GM12874 (cell line): ENCODE data around the gene SOD1.

Source experiments
- CTCF ChIP-seq: IDR thresholded peaks from 2 replicates; pipeline ENCODE4 v1.5.1; 2011; ENCODE audit warnings: low read depth, mild to moderate bottlenecking, control low read depth, low read length, moderate library complexity; ENCODE audit not compliant: insufficient read depth

The SOD1 gene

GRCh38 chr21:31708541-31708940 is 49.0 kb downstream of the SOD1 start:
- TF ChIP-seq CTCF, result no peak

GRCh38 chr21:31710586-31710985 is 51.1 kb downstream of the SOD1 start:
- no peak for TF ChIP-seq CTCF

- TF ChIP-seq CTCF, result no peak
Measured at GRCh38 chr21:31711326-31711725, 51.8 kb downstream of the SOD1 start.

- TF ChIP-seq CTCF, result no peak
Measured at GRCh38 chr21:31711745-31712285, 52.3 kb downstream of the SOD1 start.

- TF ChIP-seq CTCF, result no peak
Measured at GRCh38 chr21:31713115-31713514, 53.6 kb downstream of the SOD1 start.

- TF ChIP-seq CTCF, result no peak
Measured at GRCh38 chr21:31713973-31714740, 54.7 kb downstream of the SOD1 start.

GRCh38 chr21:31714741-31715365 is 55.4 kb downstream of the SOD1 start:
- no peak for TF ChIP-seq CTCF
